HG03354 (cell line): ENCODE data around the gene NDUFV1.
"Not testable (repeated sequence)": the region's sequence is repeated elsewhere in the genome, so short reads cannot be mapped to it uniquely, and the experiment has no call there.

ENCODE experiments used
- ATAC-seq: cut with Tn5 transposase; IDR thresholded peaks from one replicate; pipeline ENCODE4 v1.9.1; 2021; ENCODE audit warnings: mild to moderate bottlenecking; ENCODE audit not compliant: unreplicated experiment, poor library complexity, severe bottlenecking

Gene NDUFV1

GRCh38 chr11:67648140-67648795 lies 41.5 kb downstream of the NDUFV1 start:
- ATAC-seq: peak; percentile 55

DNA sequence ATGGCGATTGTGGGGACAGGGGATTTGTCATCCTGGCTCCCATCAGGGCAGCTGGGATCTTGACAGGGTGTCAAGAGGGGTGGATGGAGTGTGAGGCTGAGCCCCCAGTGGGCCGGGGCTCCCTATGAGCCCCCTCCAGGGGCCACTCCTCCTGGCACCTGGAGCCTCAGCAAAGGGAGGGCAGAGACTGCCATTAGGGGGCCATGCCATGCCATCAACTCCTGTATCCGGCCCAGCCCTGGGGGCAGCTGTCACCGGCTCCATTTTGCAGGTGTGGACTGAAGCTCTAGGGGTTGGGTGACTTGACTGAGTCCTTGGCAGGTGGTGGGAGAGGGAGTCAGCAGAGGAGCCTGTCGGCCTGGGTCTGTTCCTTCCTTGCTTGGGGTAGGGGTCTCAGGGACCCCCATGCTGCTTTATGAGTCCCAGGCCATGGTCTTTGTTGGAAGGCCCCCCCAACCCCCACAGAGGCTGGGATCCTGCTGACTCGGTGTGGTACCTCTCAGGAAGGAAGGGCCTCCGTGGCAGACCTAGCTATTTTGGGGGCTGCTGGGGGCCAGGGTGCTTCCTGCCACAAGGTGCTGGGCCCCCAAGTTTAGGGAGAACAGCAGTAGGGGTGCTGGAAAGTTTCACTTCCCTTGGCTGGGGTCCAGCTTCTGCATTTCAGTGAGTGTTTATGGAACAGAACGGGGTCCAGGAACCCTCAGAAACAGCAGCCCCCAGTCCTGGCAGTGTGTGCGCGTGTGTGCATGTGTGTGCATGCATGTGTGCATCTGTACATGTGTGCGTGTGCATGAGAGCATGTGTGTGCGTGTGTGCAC lies 42.3 kb downstream of the NDUFV1 start:
- peak; percentile 12 for ATAC-seq

DNA sequence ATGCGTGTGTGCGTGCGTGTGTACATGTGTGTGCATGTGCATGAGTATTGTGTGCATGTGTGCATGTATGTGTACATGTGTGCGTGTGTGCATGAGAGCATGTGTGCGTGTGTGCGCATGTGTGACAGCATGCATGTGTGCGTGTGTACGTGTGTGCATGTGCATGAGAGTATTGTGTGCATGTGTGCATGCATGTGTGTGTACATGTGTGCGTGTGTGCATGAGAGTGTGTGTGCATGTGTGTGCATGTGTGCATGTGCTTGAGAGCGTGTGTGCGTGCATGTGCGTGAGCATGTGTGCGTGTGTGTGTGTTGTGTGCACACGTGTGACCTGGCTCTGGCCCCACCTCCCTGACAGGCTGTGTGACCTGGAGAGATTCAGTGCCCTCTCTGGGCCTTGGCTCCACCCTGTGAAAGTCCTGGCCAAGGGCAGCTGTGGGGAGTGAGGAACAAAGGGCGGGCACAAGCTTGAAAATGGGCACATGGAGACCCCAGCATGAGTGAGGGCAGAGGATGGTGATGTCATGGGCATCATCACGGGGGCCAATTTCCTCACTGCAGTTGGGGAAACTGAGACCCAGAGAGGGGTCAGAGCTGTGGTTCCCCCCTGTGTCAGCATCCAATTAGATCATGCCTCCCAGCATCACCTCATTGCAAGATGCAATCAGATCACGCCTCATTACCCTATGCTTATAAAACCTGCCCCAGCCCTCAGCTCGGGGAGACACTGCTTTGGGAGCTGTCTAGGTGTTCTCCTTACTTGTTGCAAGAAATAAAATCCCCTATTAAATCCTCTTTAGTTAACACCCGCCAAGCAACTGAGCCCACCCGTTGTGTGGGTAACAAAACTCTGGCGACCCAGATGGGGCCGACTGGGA lies 43.1 kb downstream of the NDUFV1 start:
- no peak for ATAC-seq

- ATAC-seq: no peak
These were observed 45.4 kb downstream of the NDUFV1 start for GRCh38 chr11:67651976-67652781.

GRCh38 chr11:67652965-67653845 lies 46.5 kb downstream of the NDUFV1 start:
- no peak for ATAC-seq

DNA sequence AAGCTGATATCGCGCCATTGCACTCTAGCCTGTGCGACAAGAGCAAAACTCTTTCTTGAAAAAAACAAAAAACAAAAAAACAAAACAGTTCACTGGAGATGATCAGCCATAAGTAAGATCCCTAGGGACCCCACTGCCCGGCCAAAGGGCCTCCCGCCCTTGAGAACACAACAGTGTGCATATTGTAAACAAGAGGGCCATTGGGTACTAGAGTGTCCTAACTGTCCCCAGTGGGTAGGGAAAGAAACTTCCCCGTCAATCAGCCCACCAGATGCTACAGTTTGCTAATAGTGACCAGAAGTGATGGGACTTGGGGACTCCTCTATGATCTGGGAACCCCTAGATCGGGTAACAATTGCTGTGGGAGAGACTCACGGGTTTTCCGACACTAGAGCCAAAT lies 47.5 kb downstream of the NDUFV1 start:
- no peak for ATAC-seq

DNA sequence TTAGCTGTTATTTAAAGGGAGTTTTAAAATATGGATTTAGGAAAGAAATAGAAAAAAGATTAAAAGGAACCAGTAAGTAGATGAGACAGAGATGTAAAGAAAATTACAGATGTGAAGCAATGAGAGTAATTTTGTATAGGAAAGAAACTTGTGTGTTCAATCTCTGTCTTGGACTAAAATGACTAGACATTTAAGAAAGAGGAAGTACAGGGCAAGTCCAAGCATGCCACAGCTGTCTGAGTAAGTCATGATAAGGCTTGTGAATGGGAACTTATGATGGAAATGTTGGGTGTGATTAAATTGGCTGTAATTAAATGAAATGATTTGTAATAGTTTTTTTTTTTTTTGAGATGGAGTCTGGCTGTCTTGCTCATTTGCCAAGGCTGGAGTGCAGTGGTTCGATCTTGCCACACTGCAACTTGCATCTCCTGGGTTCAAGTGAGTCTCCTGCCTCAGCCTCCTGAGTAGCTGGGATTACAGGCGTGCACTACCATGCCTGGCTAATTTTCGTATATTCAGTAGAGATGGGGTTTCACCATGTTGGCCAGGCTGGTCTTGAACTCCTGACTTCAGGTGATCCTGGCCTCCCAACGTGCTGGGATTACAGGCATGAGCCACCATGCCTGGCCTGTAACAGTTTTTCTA lies 49.7 kb downstream of the NDUFV1 start:
- ATAC-seq: no peak

DNA sequence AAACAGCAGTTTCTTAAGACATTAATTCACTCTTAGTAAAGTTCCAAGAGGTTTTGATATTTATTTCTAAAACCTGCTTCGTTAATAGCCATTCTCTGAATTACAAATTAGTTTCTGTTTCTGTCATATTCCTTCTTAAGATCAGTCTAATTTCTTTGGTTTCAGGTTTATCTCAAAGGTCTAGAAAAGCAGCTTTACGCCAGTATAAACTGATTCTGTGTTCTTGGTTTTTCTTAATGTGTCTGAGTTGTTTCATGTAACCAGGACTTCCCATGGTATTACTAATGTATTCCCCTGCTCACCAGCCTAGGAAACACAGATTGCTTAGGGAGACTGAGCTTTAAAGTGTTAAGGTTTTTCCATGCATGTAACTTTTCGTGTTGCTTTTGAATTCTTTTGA lies 50.6 kb downstream of the NDUFV1 start:
- no peak for ATAC-seq

GRCh38 chr11:67659651-67660165 lies 53.0 kb downstream of the NDUFV1 start:
- ATAC-seq: not testable (repeated sequence)

- ATAC-seq: not testable (repeated sequence)
These were observed 54.0 kb downstream of the NDUFV1 start for GRCh38 chr11:67660752-67661151.
